NOMO-1 treated with DMSO at 0.1 percent for 48 hours (cell line): ENCODE data around the gene TRANK1.

Experiments
- DNase-seq: peaks from one replicate; lab custom pipeline; 2025; ENCODE audit not compliant: unreplicated experiment; lab: John Stamatoyannopoulos, UW

Gene TRANK1

DNA sequence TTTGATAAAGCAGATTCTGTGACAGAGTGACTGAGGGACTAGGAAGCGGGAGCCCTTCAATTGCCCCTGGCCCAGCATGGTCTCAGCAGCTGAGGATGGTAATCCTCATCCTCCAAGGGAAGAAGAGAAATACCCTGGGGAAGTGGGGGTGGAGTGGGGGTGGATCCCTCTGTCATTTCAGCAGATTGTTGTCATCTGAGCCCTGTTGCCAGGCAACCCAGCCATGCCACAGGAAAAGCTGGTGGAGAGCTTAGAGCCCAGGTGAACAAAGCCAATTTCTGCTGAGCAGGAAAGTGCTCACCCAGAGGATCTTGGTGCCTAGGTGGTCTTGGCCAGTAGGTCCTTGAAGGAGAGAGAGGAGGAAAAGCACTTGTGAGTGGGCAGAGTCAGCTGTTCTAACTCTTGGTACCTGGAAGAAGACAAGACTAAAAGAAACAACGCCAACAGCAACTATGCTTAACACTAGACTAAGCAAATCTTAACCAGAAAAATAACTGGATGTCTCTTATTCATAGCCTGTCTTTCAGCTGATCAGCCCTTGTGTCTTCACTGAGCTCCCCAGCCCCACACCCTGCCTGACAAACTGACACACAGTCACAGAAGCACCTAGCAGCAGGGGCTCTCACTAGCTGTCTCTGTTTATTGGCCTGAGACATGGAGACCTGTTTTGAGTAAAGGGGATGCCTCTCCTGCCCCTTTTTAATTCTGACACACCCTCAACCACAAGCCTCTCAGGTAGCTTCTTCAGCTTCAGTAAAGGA, 140.4 kb downstream of the TRANK1 start:
- DNase-seq: no peak

DNA sequence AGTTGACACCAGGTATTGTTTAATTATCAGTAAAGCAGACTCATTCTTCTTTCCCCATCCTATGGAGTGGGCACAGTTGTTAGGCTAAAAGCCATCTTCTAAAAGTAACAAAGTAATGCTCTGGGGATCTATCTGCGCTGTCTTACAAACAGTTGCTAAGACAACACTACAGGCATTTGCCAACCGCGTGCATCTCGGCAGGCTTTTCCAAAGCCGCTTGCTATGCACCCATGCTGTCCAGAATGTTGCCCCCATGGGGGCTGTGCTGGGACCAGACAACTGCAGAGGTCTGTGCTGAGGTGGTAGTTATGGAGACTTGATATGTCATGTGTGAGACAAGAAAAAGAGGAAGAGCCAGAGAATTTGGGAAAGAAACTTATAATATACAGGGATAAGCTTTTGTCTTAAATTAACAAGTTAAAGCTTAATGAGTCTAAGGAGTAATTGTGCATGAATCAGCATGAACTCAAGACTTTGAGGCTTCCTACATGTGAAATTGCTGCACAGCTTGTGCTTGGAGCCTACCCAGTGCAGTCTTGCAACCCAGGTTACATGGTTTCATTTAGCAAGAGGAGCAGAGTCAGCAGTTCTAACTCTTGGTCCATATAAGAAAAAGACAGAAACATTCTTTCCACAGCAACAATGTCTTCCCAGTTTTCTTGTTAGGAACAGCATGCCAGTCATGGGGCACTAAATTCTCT, 141.6 kb downstream of the TRANK1 start:
- DNase-seq: no peak

DNA sequence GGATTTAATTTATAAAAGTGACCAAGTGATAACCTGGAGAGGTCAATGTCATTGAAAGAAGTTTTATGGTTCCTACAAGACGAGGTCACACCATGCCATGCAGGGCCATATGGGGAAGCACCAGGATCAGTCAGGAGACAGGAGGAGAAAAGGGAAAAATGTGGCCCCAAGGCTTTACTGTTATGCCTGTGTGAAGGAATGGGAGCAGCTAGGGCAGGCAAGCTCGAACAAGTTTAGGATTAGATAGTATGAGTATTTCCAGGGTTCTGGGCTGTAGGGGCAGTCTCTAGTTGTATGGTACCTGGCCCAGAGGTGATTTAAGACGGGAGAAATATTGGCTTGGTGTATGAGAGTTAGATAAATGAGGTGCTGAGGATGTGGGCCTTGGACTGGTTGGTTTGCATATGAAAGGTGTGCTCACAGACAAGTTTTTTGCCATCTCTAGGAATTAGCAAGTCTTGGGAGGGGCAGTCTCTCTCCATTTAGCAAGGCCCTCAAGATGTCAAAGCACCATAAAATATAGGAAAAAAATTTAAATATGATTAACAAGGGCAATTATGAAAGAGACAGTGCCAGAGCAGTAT, 144.2 kb downstream of the TRANK1 start:
- DNase-seq: no peak

DNA sequence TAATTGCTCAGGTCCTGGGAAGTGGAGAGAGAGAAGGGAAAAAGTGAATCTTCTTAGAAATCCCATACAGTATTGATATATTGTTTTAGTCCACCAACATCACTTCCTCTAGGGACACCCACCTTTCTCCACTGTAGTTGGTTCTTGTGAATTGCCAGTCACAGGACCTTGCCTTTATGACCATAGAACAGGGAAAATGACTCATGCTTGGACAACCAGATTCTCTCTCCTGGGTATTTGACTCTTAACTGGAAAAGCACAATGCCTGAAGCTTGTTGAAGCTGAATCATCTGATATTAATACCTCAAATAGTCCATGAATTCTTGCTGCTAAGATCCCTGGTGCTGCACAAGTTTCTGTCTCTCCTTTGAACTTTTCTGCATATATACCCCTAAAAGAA, 148.0 kb downstream of the TRANK1 start:
- DNase-seq: no peak

GRCh38 chr3:36796161-36796560, 148.7 kb downstream of the TRANK1 start:
- DNase-seq: no peak

GRCh38 chr3:36795622-36796021, 149.2 kb downstream of the TRANK1 start:
- no peak for DNase-seq

GRCh38 chr3:36792342-36792741, 152.5 kb downstream of the TRANK1 start:
- DNase-seq: peak; percentile 12

DNA sequence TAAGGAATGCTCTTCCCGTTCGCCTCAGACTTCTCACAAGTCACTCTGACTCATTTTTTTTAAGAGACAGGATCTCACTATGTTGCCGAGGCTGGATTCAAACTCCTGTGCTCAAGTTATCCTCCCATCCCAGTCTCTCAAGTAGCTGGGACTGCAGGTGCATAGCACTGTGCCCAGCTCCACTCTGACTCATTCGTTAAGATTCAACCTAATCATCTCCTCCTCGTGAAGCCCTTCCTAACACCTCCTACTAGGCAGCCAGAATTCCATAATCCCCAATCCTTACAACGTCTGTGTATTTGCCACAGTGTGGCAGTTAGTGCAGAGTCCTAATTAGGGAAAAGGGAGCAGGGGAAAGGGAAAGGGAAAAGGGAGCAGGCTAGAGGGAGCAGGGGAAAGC, 154.1 kb downstream of the TRANK1 start:
- no peak for DNase-seq

- DNase-seq: peak; percentile 91
These were observed 157.6 kb downstream of the TRANK1 start for GRCh38 chr3:36786921-36787890.

DNA sequence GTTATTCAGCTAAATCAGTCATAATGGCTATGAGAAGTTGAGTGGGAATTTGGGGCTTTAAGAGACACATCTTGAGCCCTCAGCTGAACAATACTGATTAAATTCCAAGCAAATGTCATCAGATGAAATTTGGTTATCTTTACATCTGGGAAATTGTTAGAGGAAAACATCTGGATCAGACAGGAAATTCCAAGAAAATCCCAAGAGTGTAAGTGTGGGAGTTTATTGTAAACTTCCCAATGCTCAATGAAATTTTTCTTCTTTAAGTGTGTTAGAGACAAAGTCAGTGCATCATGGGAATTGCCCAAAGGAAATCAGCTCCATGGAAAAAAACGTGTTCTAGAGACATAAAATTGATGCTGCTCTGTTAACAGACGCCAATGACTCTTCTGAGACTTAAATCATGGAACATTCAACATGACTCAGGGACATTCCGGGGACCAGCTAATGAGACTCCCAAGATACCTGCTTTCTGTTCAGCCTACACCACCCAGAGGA, 160.7 kb downstream of the TRANK1 start:
- no peak for DNase-seq

- DNase-seq: peak; percentile 31
These were observed 167.2 kb downstream of the TRANK1 start for GRCh38 chr3:36777424-36778218.
